K562 (cell line): Measurements from ENCODE around the gene KRR1. TPM values are rescaled to one million over a fixed set of nuclear protein-coding genes. Genes with fewer than 3 reads are reported as not detected.

Experiments used
- ATAC-seq: fragments of 200-7000 bp; cut with Tn5 transposase; 3 replicates; pipeline ENCODE4 v1.9.1; 2020; ENCODE audit warnings: moderate library complexity
- BruUV-seq: library from RNA; stranded (reverse); fragments of 400-500 nt; replicated peaks from 2 replicates; lab custom pipeline; 2021; lab: Mats Ljungman, UMichigan
- CTCF ChIA-PET: fragments of 300-600 bp; formaldehyde crosslinking; extraction: SDS; loops from one replicate; lab custom pipeline; 2021; ENCODE audit warnings: low intra/inter-chr PET ratio; lab: Yijun Ruan, JAX
- POLR2A ChIA-PET: fragments of 300-600, 350-650 bp; sonication (Branson Sonifier 250); formaldehyde crosslinking; extraction: SDS; loops from one replicate; lab custom pipeline; 2021; ENCODE audit warnings: antibody characterized with exemption, inconsistent platforms; lab: Yijun Ruan, JAX
- DNase-seq, 4 experiments: peaks; one replicate each; pipeline versions ENCODE4 v3.0.0 to v3.0.0-alpha.2; 2011 to 2018; ENCODE audit warnings: low spot score in 3 of 4, mixed read lengths in 3 of 4; ENCODE audit errors: extremely low read depth in 1 of 4
- FAIRE-seq: peaks from 2 replicates; lab custom pipeline; 2011; peaks lifted over from hg19 to GRCh38; lab: Jason Lieb, UNC
- H2AFZ ChIP-seq: 2 replicates; pipeline ENCODE4 v1.6.0; 2011; ENCODE audit warnings: low read depth, low read length, control low read depth, inconsistent platforms
- H3K27ac ChIP-seq: fragments of 200-600 bp; 3 replicates; pipeline ENCODE4 v1.8.0; 2011; ENCODE audit warnings: low read depth, mild to moderate bottlenecking, control low read depth, inconsistent platforms, low read length, moderate library complexity, mixed read lengths; ENCODE audit errors: extremely low read depth
- H3K27me3 ChIP-seq, 2 experiments: fragments of 300-600 bp in 1 of 2; 2 replicates in 1 of 2; 3 replicates in 1 of 2; pipeline versions ENCODE4 v1.6.0 to v1.8.0; 2011; ENCODE audit warnings: inconsistent platforms in 2 of 2, low read length in 2 of 2, mild to moderate bottlenecking in 1 of 2, mixed read lengths in 1 of 2, moderate library complexity in 1 of 2; ENCODE audit not compliant: control insufficient read depth in 2 of 2, insufficient read depth in 2 of 2
- H3K36me3 ChIP-seq: fragments of 300-600 bp; 3 replicates; pipeline ENCODE4 v1.8.0; 2011; ENCODE audit warnings: mild to moderate bottlenecking, low read length, inconsistent platforms; ENCODE audit not compliant: control insufficient read depth, insufficient read depth
- H3K4me1 ChIP-seq, 2 experiments: fragments of 200-600 bp in 1 of 2; replicated peaks in 1 of 2; 2 replicates in 1 of 2; 3 replicates in 1 of 2; pipeline versions ENCODE4 v1.5.1 to v1.8.0; 2011; ENCODE audit warnings: inconsistent platforms in 2 of 2, low read length in 2 of 2, mild to moderate bottlenecking in 1 of 2, mixed read lengths in 1 of 2, moderate library complexity in 1 of 2; ENCODE audit not compliant: control insufficient read depth in 2 of 2, insufficient read depth in 2 of 2
- H3K4me2 ChIP-seq: 2 replicates; pipeline ENCODE4 v1.6.1; 2011; ENCODE audit warnings: low read length, control low read depth, inconsistent platforms, mixed read lengths; ENCODE audit not compliant: insufficient read depth
- H3K4me3 ChIP-seq: fragments of 200-600 bp; sonication (generic), shearing (Covaris generic); 2 replicates; pipeline ENCODE4 v1.5.1; 2016; ENCODE audit warnings: control low read depth, inconsistent platforms
- H3K79me2 ChIP-seq: fragments of 200-600 bp; 3 replicates; pipeline ENCODE4 v1.8.0; 2011; ENCODE audit warnings: low read length, inconsistent platforms; ENCODE audit not compliant: control insufficient read depth, insufficient read depth
- H3K9ac ChIP-seq, 2 experiments: 2 replicates each; pipeline versions ENCODE4 v1.6.0 to v1.6.1; 2011; ENCODE audit warnings: low read depth in 2 of 2, low read length in 2 of 2, control low read depth in 1 of 2, inconsistent platforms in 1 of 2, mild to moderate bottlenecking in 1 of 2, mixed read lengths in 1 of 2; ENCODE audit not compliant: insufficient read depth in 1 of 2
- H3K9me1 ChIP-seq: one replicate; pipeline ENCODE4 v1.6.0; 2011; ENCODE audit warnings: inconsistent platforms, mild to moderate bottlenecking, low read length, moderate library complexity; ENCODE audit not compliant: control insufficient read depth, insufficient read depth
- H3K9me3 ChIP-seq: replicated peaks from 2 replicates; pipeline ENCODE4 v1.5.1; 2011; ENCODE audit warnings: low read depth, low read length, inconsistent platforms; ENCODE audit not compliant: control insufficient read depth, insufficient read depth
- H4K20me1 ChIP-seq: replicated peaks from 2 replicates; pipeline ENCODE4 v1.6.1; 2011; ENCODE audit warnings: low read length, inconsistent platforms, mixed read lengths; ENCODE audit not compliant: control insufficient read depth, insufficient read depth
- FOSL1 ChIP-seq: fragments of 200-800 bp; sonication (Bioruptor generic); conservative IDR thresholded peaks from 2 replicates; pipeline ENCODE4 v1.6.1; 2016; ENCODE audit warnings: missing genetic modification characterization, missing compliant biosample characterization
- MAFF ChIP-seq: IDR thresholded peaks from 2 replicates; pipeline ENCODE4 v1.6.1; 2012; ENCODE audit warnings: low read length, improper control_type of control experiment
- MEIS2 ChIP-seq: fragments of 450-650 bp; IDR thresholded peaks from 2 replicates; pipeline ENCODE4 v1.6.1; 2014; ENCODE audit warnings: mild to moderate bottlenecking; ENCODE audit not compliant: partially characterized antibody
- NCOR1 ChIP-seq: fragments of 450-650 bp; IDR thresholded peaks from 2 replicates; pipeline ENCODE4 v1.6.1; 2016; ENCODE audit warnings: mild to moderate bottlenecking, moderate library complexity
- NFIC ChIP-seq: fragments of 450-650 bp; IDR thresholded peaks from 2 replicates; pipeline ENCODE4 v1.6.1; 2017; ENCODE audit warnings: mild to moderate bottlenecking, inconsistent platforms
- ZNF133 ChIP-seq: fragments of 250-450 bp; sonication (Bioruptor Pico); IDR thresholded peaks from 2 replicates; pipeline ENCODE4 v1.4.0; 2020; ENCODE audit warnings: mild to moderate bottlenecking
- ZNF23 ChIP-seq: fragments of 250-450 bp; sonication (Bioruptor Pico); IDR thresholded peaks from 2 replicates; pipeline ENCODE4 v1.4.0; 2020; ENCODE audit warnings: mild to moderate bottlenecking
- WGBS: fragments of 100-300 bp; shearing (Covaris generic); methylation state at CpG from one replicate; pipeline ENCODE4 v1.1.6; 2016; ENCODE audit warnings: low coverage, mixed read lengths; ENCODE audit not compliant: insufficient coverage; ENCODE audit errors: missing lambda C conversion rate; 5-methylcytosine and 5-hydroxymethylcytosine counted together
- in situ Hi-C: fragments of 300-500 bp; cut with MboI; formaldehyde crosslinking; loops from 4 replicates; pipeline ENCODE4 v1.15.0; 2018; ENCODE audit warnings: inconsistent platforms, mixed read lengths
- intact Hi-C: fragments of 100-400 bp; cut with micrococcal nuclease; formaldehyde crosslinking; loops from 2 replicates; pipeline ENCODE4 v1.14.2; 2022
- polyA plus RNA-seq, 8 experiments: library from polyadenylated mRNA; depleted of rRNA in 4 of 8; stranded (reverse) in 5 of 8; unstranded in 3 of 8; fragments of >200 nt; fragmentation: Nextera tagmentation in 2 of 8; fragmentation: Illumina TruSeq in 1 of 8; extraction: Ambion mirVana in 2 of 8; extraction: Trizol in 1 of 8; gene quantifications; 2 replicates each; pipeline versions ENCODE4 v1.2.1 to v1.2.3, GENCODE V29; 2011 to 2014; ENCODE audit warnings: inconsistent platforms in 1 of 8, missing spikeins in 1 of 8
- total RNA-seq, 7 experiments: library from RNA; depleted of rRNA in 6 of 7; stranded (reverse); fragments of >200 nt in 6 of 7; fragmentation: Illumina TruSeq in 2 of 7; extraction: Trizol in 2 of 7; gene quantifications; 2 replicates each; pipeline versions ENCODE4 v1.2.1 to v1.2.3, GENCODE V29; 2011 to 2021; ENCODE audit warnings: low replicate concordance in 1 of 7
- TF ChIP-seq, protein P1 (sequence below): fragments of 450-650 bp; formaldehyde crosslinking; IDR thresholded peaks from 2 replicates; pipeline ENCODE4 v1.4.0; 2020; ENCODE audit warnings: mild to moderate bottlenecking, mixed read lengths

The KRR1 gene
- total and polyA plus RNA-seq, 9 of the 15 experiments (the other 6 are each of a cell fraction or from before 2014, with no cell fraction given) = 42.6 to 102 (median 61.0) TPM

DNA sequence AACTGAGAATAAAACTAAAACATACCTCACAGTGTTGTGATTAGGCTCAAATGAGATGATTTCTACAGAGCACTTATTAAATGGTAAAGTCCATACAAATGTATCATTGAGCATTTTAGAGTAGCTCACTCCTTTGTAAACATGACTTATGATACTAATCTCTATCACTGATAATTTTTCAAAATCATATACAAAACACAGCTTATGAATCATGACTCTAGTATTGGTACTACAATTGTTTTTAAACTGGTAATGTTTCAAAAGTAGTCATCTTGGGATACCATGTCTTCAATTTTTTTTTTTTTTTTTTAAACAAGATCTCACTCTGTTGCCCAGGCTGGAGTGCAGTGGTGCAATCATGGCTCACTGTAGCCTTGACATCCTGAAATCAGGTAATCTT is 40.1 kb upstream of the KRR1 start:
- Histone ChIP-seq H3K79me2 (no peaks in the 10 kb centered on the region), H3K9me3 (no peaks in the 10 kb centered on the region; the same call in 1 of the 2 replicates), H4K20me1 (no peaks in the 10 kb centered on the region), H3K4me1 (no peaks in the 10 kb centered on the region), H3K9me1 (no peaks in the 10 kb centered on the region), H3K4me3 (no peak overlapping the region), H2AFZ (no peak overlapping the region), H3K27me3 (no peaks in the 10 kb centered on the region), H3K27ac (no peak overlapping the region), H3K9ac (no peak overlapping the region), H3K36me3 (no peaks in the 10 kb centered on the region), H3K4me2 (no peak overlapping the region)
- in situ Hi-C loops (no loop called here), intact Hi-C loops (no loop called here)
- TF ChIP-seq MEIS2 (no peak), FOSL1 (no peak), NCOR1 (no peak), ZNF23 (no peak)
- BruUV-seq = no TSS peak
- CTCF ChIA-PET = no interaction called here
- ATAC-seq = no peak
- no peak for DNase-seq
- POLR2A ChIA-PET = interaction anchor here (0.6 to 1.7 kb wide), 2 partner anchors 11 to 96 kb away, joined by 3 to 6 read pairs; no protein-coding TSS in a partner anchor
- no peak for FAIRE-seq

DNA sequence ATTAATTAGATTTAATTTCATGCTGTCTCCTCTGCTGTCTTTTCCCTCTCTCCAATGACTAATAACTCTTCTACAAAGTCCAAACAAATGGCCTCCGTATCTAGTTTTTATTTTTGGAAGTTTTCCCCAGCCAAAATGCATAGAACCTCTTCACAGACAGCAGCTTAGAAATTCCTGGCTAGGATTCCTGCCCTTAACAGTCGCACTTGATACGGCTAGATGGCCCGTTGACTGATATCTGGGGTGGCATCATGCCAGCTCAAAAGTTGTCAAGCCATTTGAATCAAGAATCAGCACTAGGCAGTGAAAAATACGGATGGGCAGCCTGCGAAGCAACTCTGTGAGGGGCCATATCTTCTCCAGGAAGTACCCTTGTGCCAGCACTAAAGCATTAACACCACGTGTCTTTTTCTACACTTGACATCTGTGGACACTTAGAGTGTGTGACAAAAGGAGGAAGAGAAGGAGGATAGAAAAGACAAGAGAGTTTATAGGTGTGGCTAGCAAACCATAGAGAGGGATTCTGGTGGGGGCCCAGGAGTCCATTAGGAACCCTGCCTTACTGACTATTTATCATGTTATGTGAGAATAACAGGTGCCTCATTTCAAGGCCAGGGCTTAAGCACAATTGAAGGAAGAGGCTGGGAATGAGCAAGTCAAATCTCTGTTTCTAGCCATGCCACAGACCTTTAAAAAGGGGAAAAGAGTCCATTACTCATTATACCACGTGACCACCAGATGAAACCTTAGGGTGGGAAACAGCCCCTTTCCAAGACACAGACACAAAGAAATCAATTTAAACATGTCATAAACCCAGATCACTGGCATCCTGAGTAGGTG is 39.2 kb upstream of the KRR1 start:
- in situ Hi-C loops = no loop called here
- CTCF ChIA-PET = interaction anchor here (0.7 kb wide), 1 partner anchor 20 kb away, joined by 4 read pairs; no protein-coding TSS in a partner anchor
- WGBS = 3% methylated on average over 8 of the region's 8 CpGs

More for the DNA sequence above, 39.2 kb upstream of the KRR1 start:
- DNase-seq = no peak
- H3K9ac ChIP-seq = no peak overlapping the region
- no TSS peak for BruUV-seq
- no peaks in the 10 kb centered on the region for H3K79me2 ChIP-seq
- FAIRE-seq = no peak
- H3K4me3 ChIP-seq = no peak overlapping the region
- no peak for TF ChIP-seq NFIC
- TF ChIP-seq, protein P1, sequence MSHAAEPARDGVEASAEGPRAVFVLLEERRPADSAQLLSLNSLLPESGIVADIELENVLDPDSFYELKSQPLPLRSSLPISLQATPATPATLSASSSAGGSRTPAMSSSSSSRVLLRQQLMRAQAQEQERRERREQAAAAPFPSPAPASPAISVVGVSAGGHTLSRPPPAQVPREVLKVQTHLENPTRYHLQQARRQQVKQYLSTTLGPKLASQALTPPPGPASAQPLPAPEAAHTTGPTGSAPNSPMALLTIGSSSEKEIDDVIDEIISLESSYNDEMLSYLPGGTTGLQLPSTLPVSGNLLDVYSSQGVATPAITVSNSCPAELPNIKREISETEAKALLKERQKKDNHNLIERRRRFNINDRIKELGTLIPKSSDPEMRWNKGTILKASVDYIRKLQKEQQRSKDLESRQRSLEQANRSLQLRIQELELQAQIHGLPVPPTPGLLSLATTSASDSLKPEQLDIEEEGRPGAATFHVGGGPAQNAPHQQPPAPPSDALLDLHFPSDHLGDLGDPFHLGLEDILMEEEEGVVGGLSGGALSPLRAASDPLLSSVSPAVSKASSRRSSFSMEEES (CRISPR knock-in tag) = peak; percentile 41; the same call in 1 of the 2 replicates
- no peak for TF ChIP-seq ZNF133 (CRISPR knock-in tag)
- TF ChIP-seq MAFF = no peak
- no peaks in the 10 kb centered on the region for H4K20me1 ChIP-seq
- no peaks in the 10 kb centered on the region for H3K9me1 ChIP-seq
- no peaks in the 10 kb centered on the region for H3K4me1 ChIP-seq
- no peaks in the 10 kb centered on the region for H3K27me3 ChIP-seq
- intact Hi-C loops = no loop called here
- ATAC-seq = no peak
- POLR2A ChIA-PET = interaction anchor here (1.7 kb wide), 1 partner anchor 12 kb away, joined by 6 read pairs; no protein-coding TSS in a partner anchor
- no peak overlapping the region for H3K4me2 ChIP-seq
- no peak overlapping the region for H3K27ac ChIP-seq
- H3K9me3 ChIP-seq = no peaks in the 10 kb centered on the region; the same call in 1 of the 2 replicates
- no peak overlapping the region for H2AFZ ChIP-seq
- no peaks in the 10 kb centered on the region for H3K36me3 ChIP-seq
